Measurements from ENCODE around the gene POU4F1.

POU4F1 gene

DNA sequence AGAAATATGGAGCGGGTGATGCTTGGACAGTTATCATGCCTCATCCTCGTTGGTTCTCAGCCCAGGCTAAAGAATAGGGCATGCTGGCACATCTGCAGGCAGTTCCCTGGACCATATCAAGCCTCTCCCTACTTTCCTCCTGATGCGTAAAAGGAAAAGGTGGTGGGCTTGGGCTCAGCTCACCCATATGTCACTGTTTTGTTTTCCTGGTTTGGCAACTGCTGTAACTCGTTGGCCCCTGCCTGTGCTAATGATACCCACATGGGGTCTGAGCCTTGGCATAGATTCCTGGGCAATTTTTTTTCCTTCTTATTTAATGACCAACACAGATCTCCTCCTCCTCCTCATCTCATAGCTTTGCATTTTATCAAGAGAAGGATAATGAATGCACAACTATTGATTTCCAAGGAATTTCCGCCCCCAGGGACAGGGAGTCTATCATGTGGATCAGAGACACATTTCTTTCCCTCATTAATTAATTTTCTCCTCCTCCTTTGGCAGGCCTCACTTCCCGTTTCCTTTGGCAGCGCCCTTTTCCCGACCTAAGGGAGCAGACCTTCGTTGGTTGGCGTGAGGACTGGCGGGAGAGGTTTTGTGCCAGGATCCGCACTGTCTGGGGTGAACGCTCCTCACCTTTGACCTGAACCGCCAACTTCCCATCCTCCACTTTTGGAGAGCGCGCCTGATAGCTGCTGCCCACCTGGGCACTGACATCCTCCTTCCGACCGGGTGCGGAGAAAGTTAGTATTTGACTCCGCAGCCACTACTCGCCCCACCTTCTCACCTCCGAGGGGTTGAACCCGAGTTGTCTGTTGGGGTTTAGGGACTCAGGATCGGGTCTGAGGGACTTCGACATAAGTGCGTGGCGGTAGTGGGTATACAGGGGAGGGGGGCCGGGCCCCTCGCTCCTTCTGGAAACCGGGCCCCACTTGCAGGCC lies 3.4 kb upstream of the POU4F1 start:
- no peak for DNase-seq (ENCODE audit: low read depth)

GRCh38 chr13:78604782-78605611 lies 1.6 kb upstream of the POU4F1 start:
- no peak for DNase-seq (ENCODE audit: low read depth)

DNA sequence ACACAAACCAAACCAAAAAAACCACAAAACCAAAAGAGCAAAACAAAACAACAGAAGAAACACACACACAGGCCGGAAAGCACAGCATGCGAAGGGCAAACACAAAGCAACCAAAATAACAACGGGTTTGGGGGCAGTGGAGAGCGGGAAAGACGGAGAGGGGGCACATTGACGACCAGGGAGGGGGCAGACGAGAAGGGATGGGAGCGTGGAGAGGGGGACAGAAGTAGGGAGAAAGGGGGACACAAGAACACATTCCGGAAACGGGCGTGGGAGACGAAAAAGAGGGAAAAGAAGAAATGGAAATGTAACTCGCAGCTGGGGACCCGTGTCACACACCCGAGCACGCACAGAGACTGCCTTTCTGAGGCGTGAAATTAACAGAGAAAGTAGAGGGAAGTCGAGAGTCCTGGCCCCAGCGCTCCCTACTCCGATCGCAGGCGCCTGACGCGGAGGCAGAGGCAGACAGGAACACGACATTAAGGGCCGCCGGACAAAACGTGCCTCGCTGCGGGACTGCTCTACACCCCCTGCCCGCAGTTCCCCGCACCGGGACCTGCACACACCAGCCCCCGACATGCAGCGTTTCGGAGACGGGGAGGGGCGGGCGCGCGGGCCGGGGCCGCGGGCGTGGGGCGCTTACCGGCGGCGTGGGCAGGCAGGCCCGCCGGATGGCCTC lies 652 bp downstream of the POU4F1 start:
- no peak for DNase-seq (ENCODE audit: low read depth)

GRCh38 chr13:78601874-78602560 lies 1.3 kb downstream of the POU4F1 start:
- DNase-seq (ENCODE audit: low read depth) = no peak

DNA sequence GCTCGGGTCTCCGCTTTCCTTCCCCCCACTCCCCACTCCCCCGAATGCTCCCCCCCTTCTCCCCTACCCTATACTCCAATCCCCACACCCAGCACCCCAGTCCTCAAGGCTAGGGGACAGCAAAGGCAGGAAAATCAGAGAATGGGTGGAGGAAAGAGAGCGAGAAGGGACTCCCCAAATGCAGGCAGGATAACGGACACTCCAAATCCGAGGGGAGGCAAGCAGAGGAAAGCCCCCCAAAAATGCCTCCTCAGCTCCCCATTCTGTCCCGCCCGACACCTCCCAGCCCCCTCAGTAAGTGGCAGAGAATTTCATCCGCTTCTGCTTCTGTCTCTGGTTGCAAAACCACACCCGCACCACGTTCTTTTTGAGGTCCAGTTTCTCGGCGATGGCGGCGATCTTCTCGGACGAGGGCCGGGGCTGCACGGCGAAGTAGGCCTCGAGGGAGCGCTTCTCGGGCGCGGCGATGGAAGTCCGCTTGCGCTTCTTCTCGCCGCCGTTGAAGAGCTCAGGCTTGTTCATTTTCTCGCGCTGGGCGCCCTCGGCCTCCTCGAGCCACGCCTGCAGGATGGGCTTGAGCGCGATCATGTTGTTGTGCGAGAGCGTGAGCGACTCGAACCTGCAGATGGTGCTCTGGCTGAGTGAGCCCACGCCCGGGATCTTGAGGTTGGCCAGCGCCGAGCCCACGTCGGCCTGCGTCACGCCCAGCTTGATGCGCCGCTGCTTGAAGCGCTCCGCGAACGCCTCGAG lies 2.1 kb downstream of the POU4F1 start:
- peak; percentile 14 for DNase-seq (ENCODE audit: low read depth)

- DNase-seq (ENCODE audit: low read depth) = no peak
Observed at GRCh38 chr13:78600280-78600883, 3.0 kb downstream of the POU4F1 start.

DNA sequence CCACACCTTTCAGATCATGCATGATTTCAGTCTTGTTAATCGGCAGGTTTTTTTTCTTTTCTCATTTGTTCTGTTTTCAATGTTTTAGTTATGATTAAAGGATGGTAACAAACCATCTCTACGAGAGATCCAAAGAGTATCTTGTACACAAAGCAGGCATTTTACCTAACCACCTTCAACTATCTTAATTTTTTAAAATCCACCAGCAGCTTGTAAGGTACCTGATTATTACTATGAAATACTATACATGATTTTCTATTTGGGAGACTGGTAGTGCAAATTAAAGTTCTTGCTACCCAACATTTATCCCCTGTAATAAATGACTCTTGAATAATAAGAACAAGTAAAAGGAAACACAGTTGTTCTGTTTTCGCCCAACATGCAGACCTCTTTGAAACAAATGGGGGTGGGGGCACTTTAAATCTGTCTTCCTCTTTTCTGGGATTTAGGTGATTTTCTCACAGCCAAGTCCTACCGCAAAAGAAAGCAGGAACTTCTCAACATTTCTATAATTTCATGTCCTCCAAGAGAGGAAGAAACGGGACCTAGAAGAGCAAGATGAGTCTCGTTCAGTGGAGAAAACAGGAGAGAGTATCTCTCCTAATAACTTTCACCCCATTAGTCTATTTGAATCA lies 3.6 kb downstream of the POU4F1 start:
- DNase-seq (ENCODE audit: low read depth) = no peak

DNA sequence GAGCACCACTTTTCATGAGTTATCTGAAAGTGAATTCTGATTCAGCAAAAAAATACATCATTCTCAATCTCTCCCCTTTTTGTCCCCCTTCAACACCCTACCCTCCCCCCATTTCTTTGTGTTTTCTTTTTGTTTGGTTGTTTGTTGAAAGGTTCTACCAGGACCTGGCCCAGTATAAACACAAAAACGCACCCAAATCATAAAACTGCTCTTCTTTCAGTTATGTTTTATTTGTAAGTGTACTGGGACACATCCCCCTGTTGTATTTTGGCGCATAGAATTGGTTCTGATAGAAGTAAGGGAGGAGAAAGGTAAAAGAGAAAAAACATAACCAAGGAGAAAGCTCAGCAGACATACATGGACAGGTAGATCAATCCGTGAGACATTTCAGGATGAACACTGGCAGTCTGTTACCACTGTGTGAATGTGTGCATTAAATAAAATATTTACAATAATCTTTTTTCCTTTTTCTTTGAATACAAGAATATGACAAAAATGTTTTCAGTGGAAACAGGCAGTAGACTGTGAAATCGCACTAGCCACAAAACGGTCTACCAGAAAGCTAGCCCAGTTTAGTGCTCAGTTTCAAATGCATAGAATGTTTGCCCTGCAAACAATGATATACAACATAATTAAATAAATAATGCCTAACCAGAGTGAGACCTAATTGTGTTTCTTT lies 4.2 kb downstream of the POU4F1 start:
- no peak for DNase-seq (ENCODE audit: low read depth)

- DNase-seq (ENCODE audit: low read depth) = no peak
Observed at GRCh38 chr13:78598116-78598781, 5.1 kb downstream of the POU4F1 start.

DNA sequence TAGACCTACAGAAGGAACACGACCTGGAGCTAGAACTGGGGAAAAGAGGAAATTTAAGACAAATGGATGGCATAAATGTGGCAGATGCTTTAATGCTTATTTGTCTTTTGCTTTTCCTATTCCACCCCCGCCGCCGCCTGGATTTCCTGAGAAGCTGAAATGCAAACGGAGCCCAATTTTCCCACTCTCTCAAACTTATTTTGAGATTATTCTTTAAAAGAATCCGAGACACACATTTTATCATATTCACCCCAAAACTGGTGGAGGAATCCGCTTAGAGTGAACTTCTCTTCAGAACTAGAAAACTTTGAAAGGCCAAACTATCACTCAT lies 5.8 kb downstream of the POU4F1 start:
- DNase-seq (ENCODE audit: low read depth) = no peak

DNA sequence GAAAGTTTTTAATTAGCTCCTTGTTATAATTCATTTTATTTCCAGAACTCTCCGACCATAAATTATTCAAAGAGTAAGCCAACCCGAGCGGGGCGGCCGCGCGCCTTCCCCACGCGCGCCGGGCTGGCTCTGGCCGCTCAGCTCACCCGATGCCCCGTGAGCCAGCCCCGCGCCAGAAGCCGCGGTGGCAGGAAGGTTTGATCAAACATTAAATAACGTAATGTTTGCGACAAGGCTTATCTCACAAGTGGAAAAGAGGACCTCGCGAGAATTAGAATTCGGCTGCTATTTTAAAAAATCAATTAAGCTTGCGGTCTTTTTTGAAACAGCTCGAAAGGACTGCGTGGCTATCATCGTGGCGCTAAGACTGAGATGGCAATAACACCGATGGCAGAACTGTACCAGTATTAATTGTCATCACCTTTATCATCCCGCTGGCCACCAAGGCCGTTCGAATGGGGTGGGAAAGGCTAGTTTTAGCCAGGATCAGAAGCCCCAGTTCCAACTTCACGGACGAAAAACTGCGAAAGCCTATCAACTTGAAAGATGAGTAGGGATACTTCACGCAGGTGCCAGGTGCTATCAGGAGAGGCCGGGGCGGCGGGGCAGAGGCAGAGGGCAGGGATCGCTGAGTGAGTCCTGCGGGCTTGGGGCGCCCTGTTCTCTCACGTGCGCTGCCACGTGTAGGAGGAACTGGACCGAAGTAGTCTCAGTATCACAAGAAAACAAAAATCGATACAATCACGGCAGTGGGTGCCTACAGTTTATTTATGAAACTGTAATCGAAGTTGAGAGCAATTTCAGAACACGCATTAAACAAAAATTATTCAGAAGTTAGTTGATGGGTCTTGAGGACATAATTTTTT lies 6.4 kb downstream of the POU4F1 start:
- no peak for DNase-seq (ENCODE audit: low read depth)

DNA sequence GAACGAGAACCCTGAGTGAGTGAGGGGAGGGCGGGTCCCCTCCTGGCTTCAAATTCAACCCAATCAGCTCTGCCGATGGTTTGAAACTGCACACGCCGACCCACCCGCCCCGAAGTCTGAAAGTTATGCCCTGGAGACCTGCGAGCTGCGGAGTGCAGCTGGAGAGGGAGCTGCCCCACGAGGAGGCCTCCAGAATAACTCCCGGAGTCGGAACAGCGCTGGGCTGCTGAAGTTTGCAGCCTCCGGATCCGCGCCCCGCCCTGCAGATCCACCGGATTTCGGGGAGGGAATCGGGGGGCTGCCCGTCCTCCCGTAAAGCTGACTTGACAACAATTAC lies 7.0 kb downstream of the POU4F1 start:
- no peak for DNase-seq (ENCODE audit: low read depth)

DNA sequence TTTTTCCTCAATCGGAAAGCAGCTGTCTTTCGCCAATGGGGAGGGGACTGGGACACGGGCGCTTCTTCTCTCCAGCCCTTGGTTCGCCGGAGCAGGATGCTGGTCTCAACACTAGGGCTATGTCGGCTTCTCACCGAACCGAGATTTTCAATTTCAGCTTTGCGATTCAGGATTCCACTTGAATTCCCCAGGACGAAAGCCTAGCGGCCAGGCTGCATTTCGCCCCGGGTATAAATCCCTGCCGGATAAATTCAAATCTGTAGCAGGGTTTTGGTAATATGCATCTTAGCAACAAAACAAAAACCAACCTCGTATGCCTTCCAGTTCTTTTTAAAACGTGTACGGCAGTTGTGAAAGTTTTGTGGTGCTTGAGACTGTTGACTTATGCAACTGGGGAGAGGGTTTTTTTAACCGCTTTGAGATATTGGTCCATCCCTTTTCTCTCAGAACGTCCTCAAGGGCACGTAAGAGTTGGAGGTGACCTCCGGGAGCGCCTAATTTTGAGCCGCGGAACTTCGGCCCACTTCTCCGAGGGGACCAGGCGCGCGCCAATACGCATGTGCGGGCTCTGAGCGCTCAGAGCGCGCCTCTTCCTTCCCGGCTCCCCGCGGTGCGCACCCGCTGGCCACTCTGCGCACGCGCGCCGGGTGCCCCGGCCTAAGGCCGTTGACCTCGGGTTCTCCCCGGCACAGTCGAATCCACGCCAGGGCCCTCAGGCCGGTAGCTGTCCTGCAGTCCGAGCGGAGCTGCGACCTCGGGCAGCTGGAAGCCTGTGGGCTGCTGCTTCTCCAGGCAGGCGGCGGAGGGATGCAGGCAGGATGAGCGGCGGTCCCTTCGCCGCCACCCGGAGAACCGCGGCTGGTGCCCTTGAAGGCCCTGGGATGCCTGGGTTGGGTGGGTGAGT lies 7.6 kb downstream of the POU4F1 start:
- DNase-seq (ENCODE audit: low read depth) = no peak

- no peak for DNase-seq (ENCODE audit: low read depth)
Observed at GRCh38 chr13:78594456-78594975, 8.8 kb downstream of the POU4F1 start.

DNA sequence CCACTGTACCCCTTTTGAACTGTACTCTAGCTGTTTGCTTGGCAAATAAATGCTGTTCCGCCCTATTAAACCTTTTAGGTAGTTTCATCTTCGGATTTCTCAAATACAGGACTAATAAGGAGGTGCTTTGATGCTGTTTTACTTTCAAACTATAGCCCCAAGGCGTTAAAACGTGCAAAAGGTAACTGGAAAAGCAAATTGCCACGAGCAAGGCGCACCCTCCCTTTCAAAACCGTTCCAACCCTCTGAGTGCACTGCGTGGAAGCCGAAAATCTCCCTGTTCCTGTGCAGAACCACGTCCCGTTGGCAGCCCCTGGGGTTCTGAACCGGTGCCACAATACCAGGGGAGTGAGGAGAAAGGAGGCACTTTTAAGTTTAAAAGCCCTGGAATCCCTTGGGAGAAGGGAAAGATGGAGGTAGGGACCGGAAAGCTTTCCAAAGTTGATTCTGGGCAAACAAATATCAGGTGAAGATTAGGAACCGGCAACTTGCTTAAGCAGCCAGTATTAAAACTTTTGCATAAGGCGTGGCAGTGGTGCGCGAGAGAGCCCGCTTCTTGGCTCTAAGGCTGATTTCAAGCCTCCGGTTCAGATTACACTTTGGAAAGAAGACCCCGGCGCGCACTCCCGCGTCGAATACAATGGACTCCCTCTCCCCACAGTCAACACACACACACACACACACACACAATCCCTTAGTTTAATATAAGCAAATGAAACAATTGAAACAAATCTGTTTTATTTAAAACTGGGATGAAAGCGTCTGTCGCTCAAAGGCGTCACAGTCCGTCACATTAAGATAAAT lies 9.5 kb downstream of the POU4F1 start:
- DNase-seq (ENCODE audit: low read depth) = no peak

DNA sequence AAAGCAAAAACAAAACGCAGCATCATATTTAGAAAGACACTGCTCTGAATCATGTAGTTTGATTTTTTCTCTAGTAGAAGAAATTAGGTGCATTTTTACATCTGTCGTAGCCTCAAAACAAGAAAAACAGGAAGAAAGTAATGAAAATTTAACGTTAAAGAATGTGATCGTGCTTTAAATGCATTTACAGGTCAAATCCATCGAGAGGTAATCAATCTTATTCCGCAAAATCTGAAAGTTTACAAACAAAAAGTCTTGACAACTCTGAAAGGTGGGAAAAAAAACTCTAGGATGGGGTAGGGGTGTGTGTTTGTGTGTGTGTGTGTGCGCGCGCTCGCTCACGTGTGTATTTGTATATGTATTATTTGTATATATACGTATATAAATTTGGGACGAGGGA lies 10.2 kb downstream of the POU4F1 start:
- DNase-seq (ENCODE audit: low read depth) = no peak
